ENCODE measurements around the gene SPEF1. TPM values are rescaled to one million over a fixed set of nuclear protein-coding genes. Genes with fewer than 3 reads are reported as not detected.
A peak's percentile ranks its signal among the peaks of the same experiment; 100 is the strongest.

SPEF1 gene
- total RNA-seq, 1 donor: under 0.01 TPM

DNA sequence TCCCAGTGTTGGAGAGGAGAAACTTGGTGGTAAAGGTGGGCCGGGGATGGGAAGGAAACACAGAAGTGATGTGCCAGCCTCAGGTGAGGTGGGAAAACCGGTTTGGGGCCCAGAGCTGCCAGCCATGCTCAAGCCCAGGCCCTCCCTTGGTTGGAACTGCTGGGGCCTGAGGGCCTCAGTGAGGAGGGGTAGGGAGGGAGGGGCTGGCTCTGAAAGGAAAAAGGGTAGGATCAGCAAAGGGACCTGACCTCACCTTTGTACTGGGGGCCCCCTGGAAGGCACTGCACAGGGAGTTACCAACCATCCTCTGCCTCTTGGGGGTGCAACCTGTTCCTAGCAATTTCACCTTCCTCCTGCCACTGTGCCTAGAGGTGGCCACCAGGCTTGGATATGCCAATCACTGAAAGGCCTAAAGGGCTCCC, 1.8 kb upstream of the SPEF1 start:
- DNase-seq (ENCODE audit: low read depth): no peak
- no peak overlapping the region for H3K4me3 ChIP-seq (ENCODE audit: low read depth, low read length)
- TF ChIP-seq, protein P1, sequence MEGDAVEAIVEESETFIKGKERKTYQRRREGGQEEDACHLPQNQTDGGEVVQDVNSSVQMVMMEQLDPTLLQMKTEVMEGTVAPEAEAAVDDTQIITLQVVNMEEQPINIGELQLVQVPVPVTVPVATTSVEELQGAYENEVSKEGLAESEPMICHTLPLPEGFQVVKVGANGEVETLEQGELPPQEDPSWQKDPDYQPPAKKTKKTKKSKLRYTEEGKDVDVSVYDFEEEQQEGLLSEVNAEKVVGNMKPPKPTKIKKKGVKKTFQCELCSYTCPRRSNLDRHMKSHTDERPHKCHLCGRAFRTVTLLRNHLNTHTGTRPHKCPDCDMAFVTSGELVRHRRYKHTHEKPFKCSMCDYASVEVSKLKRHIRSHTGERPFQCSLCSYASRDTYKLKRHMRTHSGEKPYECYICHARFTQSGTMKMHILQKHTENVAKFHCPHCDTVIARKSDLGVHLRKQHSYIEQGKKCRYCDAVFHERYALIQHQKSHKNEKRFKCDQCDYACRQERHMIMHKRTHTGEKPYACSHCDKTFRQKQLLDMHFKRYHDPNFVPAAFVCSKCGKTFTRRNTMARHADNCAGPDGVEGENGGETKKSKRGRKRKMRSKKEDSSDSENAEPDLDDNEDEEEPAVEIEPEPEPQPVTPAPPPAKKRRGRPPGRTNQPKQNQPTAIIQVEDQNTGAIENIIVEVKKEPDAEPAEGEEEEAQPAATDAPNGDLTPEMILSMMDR (IDR thresholded peaks at IDR 0.05; ENCODE audit: insufficient read depth, low read depth, low read length): no peak

GRCh38 chr20:3782597-3782996, 1.3 kb upstream of the SPEF1 start:
- H3K4me3 ChIP-seq (ENCODE audit: low read depth, low read length): no peak overlapping the region
- no peak for DNase-seq (ENCODE audit: low read depth)
- TF ChIP-seq, protein P1 (IDR thresholded peaks at IDR 0.05; ENCODE audit: insufficient read depth, low read depth, low read length): no peak

DNA sequence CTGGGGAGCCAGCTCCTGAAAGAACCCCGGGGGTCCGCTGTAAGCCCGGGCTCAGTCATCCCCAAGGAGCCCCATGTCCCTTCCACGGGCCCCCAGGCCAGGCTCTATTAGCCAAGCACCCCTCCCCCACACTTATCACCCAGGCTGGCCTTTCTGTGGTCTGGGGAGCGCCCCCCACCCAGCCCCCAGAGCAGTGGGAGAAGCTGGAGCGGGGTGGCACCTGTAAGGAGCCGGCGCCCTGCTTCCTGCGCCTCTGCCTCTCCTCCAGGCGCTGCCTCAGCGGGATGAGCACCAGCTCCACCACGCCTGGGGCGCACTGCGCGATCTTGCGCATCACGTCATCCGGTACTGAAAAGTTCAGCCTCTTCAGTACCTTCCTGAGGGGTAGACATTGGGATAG, 2.3 kb downstream of the SPEF1 start:
- DNase-seq (ENCODE audit: low read depth): no peak
- no peak overlapping the region for H3K4me3 ChIP-seq (ENCODE audit: low read depth, low read length)
- TF ChIP-seq, protein P1 (IDR thresholded peaks at IDR 0.05; ENCODE audit: insufficient read depth, low read depth, low read length): no peak

GRCh38 chr20:3777716-3778629, 3.3 kb downstream of the SPEF1 start:
- DNase-seq (ENCODE audit: low read depth): no peak
- TF ChIP-seq, protein P1 (IDR thresholded peaks at IDR 0.05; ENCODE audit: insufficient read depth, low read depth, low read length): no peak
- H3K4me3 ChIP-seq (ENCODE audit: low read depth, low read length): peak overlapping the region; percentile 61

GRCh38 chr20:3777381-3777715, 3.9 kb downstream of the SPEF1 start:
- peak overlapping the region; percentile 61 for H3K4me3 ChIP-seq (ENCODE audit: low read depth, low read length)
- TF ChIP-seq, protein P1 (IDR thresholded peaks at IDR 0.05; ENCODE audit: insufficient read depth, low read depth, low read length): no peak
- no peak for DNase-seq (ENCODE audit: low read depth)

DNA sequence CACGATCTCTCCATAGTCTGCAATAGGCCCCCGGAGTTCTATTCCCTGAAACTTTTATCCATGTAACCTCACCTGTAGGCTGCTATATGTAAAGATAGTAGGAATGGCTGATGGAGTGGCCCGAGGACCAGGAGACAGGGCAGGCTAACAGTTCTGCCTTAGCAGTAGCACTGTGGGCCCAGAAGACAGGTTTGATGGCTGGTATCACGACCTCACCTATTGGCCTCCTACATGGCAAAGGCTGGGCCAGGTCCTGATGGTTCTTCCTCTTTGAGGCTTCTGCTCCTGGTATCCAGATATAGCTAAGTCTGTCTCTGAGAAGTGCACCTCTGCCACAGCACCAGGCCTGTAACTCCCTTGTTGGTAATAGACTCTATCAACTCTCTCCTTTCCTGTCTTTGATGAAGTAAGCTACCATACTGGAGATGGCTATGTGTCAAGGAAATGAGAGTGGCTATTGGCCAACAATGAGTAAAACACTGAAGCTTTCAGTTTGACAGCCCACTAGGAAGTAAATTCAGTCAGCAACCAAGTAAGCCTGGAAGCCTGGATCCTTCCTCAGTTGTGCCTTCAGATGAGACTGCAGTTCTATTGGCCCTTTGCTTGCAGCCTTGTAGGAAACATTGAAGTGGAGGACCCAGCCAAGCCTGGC, 5.7 kb downstream of the SPEF1 start:
- no peak overlapping the region for H3K4me3 ChIP-seq (ENCODE audit: low read depth, low read length)
- no peak for DNase-seq (ENCODE audit: low read depth)
- TF ChIP-seq, protein P1 (IDR thresholded peaks at IDR 0.05; ENCODE audit: insufficient read depth, low read depth, low read length): no peak

Data from fibroblast of villous mesenchyme (primary cell).